ENCODE data around the gene LRRC4B.
"Not testable (repeated sequence)": the region's sequence is repeated elsewhere in the genome, so short reads cannot be mapped to it uniquely, and the experiment has no call there.

LRRC4B gene

DNA sequence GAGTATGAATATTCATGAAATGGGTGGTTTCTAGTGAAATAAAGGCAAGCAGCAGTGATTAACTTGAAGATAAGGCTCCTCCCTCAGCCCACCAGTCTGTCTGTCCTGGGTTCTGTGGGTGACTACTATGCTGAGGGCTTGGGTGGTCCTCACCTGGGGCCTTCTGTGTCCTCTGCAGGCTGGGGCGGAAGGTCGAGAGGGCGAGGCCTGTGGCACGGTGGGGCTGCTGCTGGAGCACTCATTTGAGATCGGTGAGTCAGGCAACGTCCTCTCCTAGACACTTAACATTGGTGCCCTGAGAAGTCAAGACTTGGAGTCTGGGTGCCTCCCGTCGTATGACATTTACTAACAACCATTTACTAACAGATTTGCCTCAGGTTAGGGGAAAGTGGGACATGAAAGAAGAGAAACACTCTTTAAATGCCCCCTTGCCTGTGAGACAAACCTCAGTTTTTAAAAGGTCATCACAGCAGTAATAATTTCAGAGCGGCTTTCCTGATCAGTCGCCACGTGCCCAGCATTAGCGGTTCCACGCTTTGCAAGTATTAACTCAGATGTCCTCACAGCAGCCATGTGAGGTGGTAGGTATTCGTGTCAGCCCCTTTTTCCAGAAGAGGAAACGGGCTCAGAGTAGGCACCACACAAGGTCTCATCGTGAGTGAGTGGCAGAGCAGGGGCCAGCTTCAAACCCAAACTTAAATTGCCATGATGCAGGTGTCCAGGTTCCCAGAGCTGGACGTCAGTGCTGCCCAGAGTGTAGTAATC is 90.3 kb downstream of the LRRC4B start:
- no peak overlapping the region for H3K4me3 ChIP-seq (ENCODE audit: control insufficient read depth, low read depth, low read length)
- no peak for DNase-seq (ENCODE audit: low read depth)
- TF ChIP-seq, protein P1, sequence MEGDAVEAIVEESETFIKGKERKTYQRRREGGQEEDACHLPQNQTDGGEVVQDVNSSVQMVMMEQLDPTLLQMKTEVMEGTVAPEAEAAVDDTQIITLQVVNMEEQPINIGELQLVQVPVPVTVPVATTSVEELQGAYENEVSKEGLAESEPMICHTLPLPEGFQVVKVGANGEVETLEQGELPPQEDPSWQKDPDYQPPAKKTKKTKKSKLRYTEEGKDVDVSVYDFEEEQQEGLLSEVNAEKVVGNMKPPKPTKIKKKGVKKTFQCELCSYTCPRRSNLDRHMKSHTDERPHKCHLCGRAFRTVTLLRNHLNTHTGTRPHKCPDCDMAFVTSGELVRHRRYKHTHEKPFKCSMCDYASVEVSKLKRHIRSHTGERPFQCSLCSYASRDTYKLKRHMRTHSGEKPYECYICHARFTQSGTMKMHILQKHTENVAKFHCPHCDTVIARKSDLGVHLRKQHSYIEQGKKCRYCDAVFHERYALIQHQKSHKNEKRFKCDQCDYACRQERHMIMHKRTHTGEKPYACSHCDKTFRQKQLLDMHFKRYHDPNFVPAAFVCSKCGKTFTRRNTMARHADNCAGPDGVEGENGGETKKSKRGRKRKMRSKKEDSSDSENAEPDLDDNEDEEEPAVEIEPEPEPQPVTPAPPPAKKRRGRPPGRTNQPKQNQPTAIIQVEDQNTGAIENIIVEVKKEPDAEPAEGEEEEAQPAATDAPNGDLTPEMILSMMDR (conservative IDR thresholded peaks at IDR 0.05; ENCODE audit: control insufficient read depth, insufficient read depth, low read depth, low read length), result no peak

- TF ChIP-seq, protein P1 (conservative IDR thresholded peaks at IDR 0.05; ENCODE audit: control insufficient read depth, insufficient read depth, low read depth, low read length), result no peak
- peak overlapping the region; percentile 83 for H3K4me3 ChIP-seq (ENCODE audit: control insufficient read depth, low read depth, low read length)
- no peak for DNase-seq (ENCODE audit: low read depth)
Observed at GRCh38 chr19:50476907-50477238, 91.4 kb downstream of the LRRC4B start.

GRCh38 chr19:50476224-50476906 is 91.9 kb downstream of the LRRC4B start, which contains the start of the genes EMC10 and GARIN5A:
EMC10 (plus strand) TSS chr19:50476507; CDS start chr19:50476545, 38 bp downstream.
GARIN5A (minus strand) TSS chr19:50476848; CDS start chr19:50476388, 460 bp downstream.
- TF ChIP-seq, protein P1 (conservative IDR thresholded peaks at IDR 0.05; ENCODE audit: control insufficient read depth, insufficient read depth, low read depth, low read length), result no peak
- peak within 1 kb of the TSS; percentile 83 for H3K4me3 ChIP-seq (ENCODE audit: control insufficient read depth, low read depth, low read length)
- peak; percentile 89 for DNase-seq (ENCODE audit: low read depth)

DNA sequence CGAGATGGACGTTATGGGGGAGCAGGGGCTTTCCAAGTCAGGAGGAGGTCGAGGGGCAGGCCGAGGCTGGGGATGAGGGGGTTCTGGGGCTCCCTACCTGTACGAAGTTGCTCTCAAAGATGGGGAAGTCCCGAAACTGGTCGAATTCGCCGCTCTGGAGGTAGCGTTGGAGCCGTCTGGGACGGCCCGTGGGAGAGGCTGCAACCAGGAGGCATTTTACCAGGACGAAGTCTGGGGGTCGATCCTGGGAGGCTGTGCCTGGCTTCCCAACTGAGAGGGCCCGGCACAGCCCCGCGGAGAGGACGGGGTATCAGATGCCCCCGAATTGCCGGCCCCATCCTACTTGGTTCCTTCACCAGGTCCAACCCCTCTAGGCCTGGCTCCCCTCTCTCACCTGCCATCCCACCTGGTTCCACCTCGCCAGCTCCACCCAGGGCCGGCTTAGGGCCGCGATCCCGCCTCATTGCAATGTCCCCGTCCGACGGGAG is 92.5 kb downstream of the LRRC4B start:
- TF ChIP-seq, protein P1 (conservative IDR thresholded peaks at IDR 0.05; ENCODE audit: control insufficient read depth, insufficient read depth, low read depth, low read length), result no peak

DNA sequence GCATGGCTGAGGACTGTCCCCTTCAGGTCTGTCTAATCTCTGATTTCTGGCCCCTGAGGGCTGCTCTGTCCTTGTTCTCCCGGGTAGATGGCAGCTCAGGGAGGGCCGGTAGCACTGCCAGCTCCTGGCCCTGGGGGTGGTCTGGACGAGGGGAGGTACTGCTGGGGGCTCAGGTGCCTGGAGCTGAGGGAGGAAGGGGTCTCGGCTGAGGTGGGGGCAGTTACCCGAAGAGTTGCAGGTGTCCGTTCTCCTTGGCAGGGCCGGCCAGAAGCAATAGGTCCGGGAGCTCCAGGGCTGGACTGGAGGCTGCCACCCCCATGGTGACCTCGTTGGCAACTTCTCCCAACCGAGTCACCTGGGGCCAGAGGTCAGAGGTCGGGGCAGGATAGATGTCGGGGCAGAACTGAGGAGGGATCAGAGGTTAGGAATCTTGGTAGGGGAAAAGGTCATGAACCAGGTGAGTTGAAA is 93.1 kb downstream of the LRRC4B start:
- H3K4me3 ChIP-seq (ENCODE audit: control insufficient read depth, low read depth, low read length), result no peak overlapping the region
- TF ChIP-seq, protein P1 (conservative IDR thresholded peaks at IDR 0.05; ENCODE audit: control insufficient read depth, insufficient read depth, low read depth, low read length), result no peak
- no peak for DNase-seq (ENCODE audit: low read depth)

More for the DNA sequence above, 92.5 kb downstream of the LRRC4B start:
- DNase-seq (ENCODE audit: low read depth), result no peak
- no peak overlapping the region for H3K4me3 ChIP-seq (ENCODE audit: control insufficient read depth, low read depth, low read length)

- not testable (repeated sequence) for H3K4me3 ChIP-seq (ENCODE audit: control insufficient read depth, low read depth, low read length); DNase-seq (ENCODE audit: low read depth)
Observed at GRCh38 chr19:50473336-50473735, 94.9 kb downstream of the LRRC4B start.

- DNase-seq (ENCODE audit: low read depth), result no peak
- H3K4me3 ChIP-seq (ENCODE audit: control insufficient read depth, low read depth, low read length), result no peak overlapping the region
- TF ChIP-seq, protein P1 (conservative IDR thresholded peaks at IDR 0.05; ENCODE audit: control insufficient read depth, insufficient read depth, low read depth, low read length), result no peak
Observed at GRCh38 chr19:50468818-50469217, 99.4 kb downstream of the LRRC4B start.
